DMS53 treated with DMSO at 0.1 percent for 48 hours (cell line): ENCODE measurements around the gene ABHD1.

Experiments used
- DNase-seq: peaks from one replicate; lab custom pipeline; 2025; ENCODE audit not compliant: unreplicated experiment; lab: John Stamatoyannopoulos, UW

The ABHD1 gene

GRCh38 chr2:27086724-27087593 lies 36.7 kb upstream of the ABHD1 start, which contains the start of gene KHK:
KHK (plus strand) TSS chr2:27086772; CDS start chr2:27087260, 488 bp downstream.
- DNase-seq = peak; percentile 38

- no peak for DNase-seq
Observed at GRCh38 chr2:27087823-27088410, 35.7 kb upstream of the ABHD1 start.

GRCh38 chr2:27088634-27089033 lies 35.0 kb upstream of the ABHD1 start:
- DNase-seq = no peak

- DNase-seq = no peak
Observed at GRCh38 chr2:27089111-27089954, 34.3 kb upstream of the ABHD1 start.

- no peak for DNase-seq
Observed at GRCh38 chr2:27091746-27092695, 31.6 kb upstream of the ABHD1 start.

- DNase-seq = no peak
Observed at GRCh38 chr2:27092696-27093429, 30.8 kb upstream of the ABHD1 start.

GRCh38 chr2:27093430-27094352 lies 29.9 kb upstream of the ABHD1 start:
- no peak for DNase-seq

GRCh38 chr2:27094353-27094984 lies 29.1 kb upstream of the ABHD1 start:
- DNase-seq = no peak

GRCh38 chr2:27095427-27095744 lies 28.2 kb upstream of the ABHD1 start:
- DNase-seq = no peak

- DNase-seq = no peak
Observed at GRCh38 chr2:27095745-27096651, 27.6 kb upstream of the ABHD1 start.

- DNase-seq = no peak
Observed at GRCh38 chr2:27096748-27097297, 26.8 kb upstream of the ABHD1 start.

GRCh38 chr2:27097341-27097740 lies 26.3 kb upstream of the ABHD1 start:
- no peak for DNase-seq

- DNase-seq = no peak
Observed at GRCh38 chr2:27099334-27099955, 24.2 kb upstream of the ABHD1 start.

- no peak for DNase-seq
Observed at GRCh38 chr2:27100036-27100435, 23.6 kb upstream of the ABHD1 start.

GRCh38 chr2:27102329-27102728 lies 21.3 kb upstream of the ABHD1 start:
- DNase-seq = no peak

GRCh38 chr2:27105981-27106380 lies 17.6 kb upstream of the ABHD1 start:
- no peak for DNase-seq

- DNase-seq = no peak
Observed at GRCh38 chr2:27108221-27108620, 15.4 kb upstream of the ABHD1 start.
